ENCODE data around the gene GNA12. TPM values are rescaled to one million over a fixed set of nuclear protein-coding genes. Genes with fewer than 3 reads are reported as not detected.

Gene GNA12
- polyA plus RNA-seq, 4 donors, result 3.4 to 27.2 (median 14.5) TPM

DNA sequence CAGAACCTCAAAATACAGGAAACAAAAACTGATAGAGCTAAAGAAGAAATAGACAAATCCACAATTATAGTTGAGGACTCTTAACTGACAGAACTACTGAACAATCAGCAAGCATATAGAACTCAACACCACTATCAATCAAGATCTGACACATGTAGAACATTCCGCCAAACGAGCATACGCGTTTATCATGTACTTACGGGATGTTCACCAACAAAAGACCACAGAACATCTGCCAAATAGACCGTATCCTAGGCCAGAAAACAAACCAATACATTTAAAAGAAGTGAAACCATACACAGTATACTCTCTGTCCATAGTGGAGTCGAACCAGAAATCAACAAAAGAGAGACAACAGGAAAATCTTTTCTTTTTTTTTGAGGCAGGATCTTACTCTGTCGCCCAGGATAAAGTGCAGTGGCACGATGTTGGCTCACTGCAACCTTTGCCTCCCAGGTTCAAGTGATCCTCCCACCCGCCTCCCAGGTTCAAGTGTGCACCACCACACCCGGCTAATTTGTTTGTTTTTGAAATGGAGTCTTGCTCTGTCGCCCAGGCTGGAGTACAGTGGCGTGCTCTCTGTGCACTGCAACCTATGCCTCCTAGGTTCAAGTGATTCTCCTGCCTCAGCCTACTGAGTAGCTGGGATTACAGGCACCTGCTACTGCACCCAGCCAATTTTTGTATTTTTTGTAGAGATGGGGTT is 5.1 kb downstream of the GNA12 start:
- peaks cover 2 to 9% (median 4%) of the 10 kb centered on the region in 3 donors for H3K4me1 ChIP-seq (ENCODE audit: control insufficient read depth in 3 of 3, insufficient read depth in 2 of 3, low read depth in 1 of 3, low read length in 2 of 3)
- whole genome bisulfite sequencing, 3 donors, result 72 to 78% (median 73%) methylated on average over 13 of the region's 13 CpGs
- peaks cover 0 to 42% (median 3%) of the 10 kb centered on the region in 3 donors for H3K36me3 ChIP-seq (ENCODE audit: control insufficient read depth in 3 of 3, insufficient read depth in 2 of 3, low read depth in 1 of 3, low read length in 3 of 3)
- FAIRE-seq (no peak), DNase-seq (no peak)
- H3K27me3 ChIP-seq (ENCODE audit: control insufficient read depth in 3 of 3, insufficient read depth in 3 of 3, low read length in 3 of 3), result no peaks in the 10 kb centered on the region
- no peak overlapping the region for H3K4me3 ChIP-seq (ENCODE audit: low read depth in 1 of 3, low read length in 3 of 3)
- H3K27ac ChIP-seq (ENCODE audit: low read depth in 1 of 3, low read length in 2 of 3), result no peak overlapping the region
- H3K9me3 ChIP-seq (ENCODE audit: control insufficient read depth in 2 of 2, insufficient read depth in 1 of 2, low read depth in 1 of 2, low read length in 1 of 2), result no peaks in the 10 kb centered on the region

DNA sequence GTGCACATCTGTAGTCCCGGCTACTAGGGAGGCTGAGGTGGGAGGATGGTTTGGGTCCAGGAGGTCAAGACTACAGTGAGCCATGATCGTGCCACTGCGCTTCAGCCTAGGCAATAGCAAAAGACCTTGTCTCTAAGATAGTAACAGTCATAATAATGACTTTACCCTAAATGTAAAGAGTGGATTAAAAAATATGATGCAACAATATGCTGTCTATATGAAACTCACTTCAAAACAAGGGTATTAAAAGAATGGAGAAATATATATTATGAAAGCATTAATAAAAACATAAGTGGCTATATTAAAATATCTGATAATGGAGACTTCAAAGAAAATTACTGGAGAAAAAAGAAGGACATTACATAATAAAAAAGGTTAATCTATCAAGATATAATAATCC is 5.7 kb downstream of the GNA12 start:
- H3K27me3 ChIP-seq (ENCODE audit: control insufficient read depth in 3 of 3, insufficient read depth in 3 of 3, low read length in 3 of 3), result no peaks in the 10 kb centered on the region
- H3K27ac ChIP-seq (ENCODE audit: low read depth in 1 of 3, low read length in 2 of 3), result no peak overlapping the region
- no peak overlapping the region for H3K4me3 ChIP-seq (ENCODE audit: low read depth in 1 of 3, low read length in 3 of 3)
- peaks cover 0 to 42% (median 3%) of the 10 kb centered on the region in 3 donors for H3K36me3 ChIP-seq (ENCODE audit: control insufficient read depth in 3 of 3, insufficient read depth in 2 of 3, low read depth in 1 of 3, low read length in 3 of 3)
- peaks cover 2 to 8% (median 4%) of the 10 kb centered on the region in 3 donors for H3K4me1 ChIP-seq (ENCODE audit: control insufficient read depth in 3 of 3, insufficient read depth in 2 of 3, low read depth in 1 of 3, low read length in 2 of 3)
- WGBS, 3 donors, result 78 to 95% (median 94%) methylated on average over 3 of the region's 3 CpGs
- H3K9me3 ChIP-seq (ENCODE audit: control insufficient read depth in 2 of 2, insufficient read depth in 1 of 2, low read depth in 1 of 2, low read length in 1 of 2), result no peaks in the 10 kb centered on the region
- FAIRE-seq (no peak), DNase-seq (no peak)

DNA sequence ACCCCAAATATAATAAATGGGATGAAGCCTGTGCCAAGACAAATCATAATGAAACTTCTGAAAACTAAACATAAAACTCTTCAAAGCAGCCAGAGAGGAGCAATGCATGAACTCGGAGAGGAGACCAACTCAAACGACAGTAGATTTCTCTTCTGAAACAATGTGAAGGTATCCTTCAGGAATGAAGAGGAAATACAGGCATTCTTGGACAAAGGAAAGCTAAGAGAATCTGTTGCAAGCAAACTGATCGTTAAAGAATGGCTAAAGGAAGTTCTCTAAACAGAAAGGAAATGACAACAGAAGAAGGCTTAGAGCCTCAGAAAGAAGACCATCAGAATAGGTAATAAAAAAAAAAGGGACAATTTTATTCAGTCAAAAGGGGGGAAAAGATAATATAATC is 6.6 kb downstream of the GNA12 start:
- no peak for FAIRE-seq
- no peak overlapping the region for H3K27ac ChIP-seq (ENCODE audit: low read depth in 1 of 3, low read length in 2 of 3)

DNA sequence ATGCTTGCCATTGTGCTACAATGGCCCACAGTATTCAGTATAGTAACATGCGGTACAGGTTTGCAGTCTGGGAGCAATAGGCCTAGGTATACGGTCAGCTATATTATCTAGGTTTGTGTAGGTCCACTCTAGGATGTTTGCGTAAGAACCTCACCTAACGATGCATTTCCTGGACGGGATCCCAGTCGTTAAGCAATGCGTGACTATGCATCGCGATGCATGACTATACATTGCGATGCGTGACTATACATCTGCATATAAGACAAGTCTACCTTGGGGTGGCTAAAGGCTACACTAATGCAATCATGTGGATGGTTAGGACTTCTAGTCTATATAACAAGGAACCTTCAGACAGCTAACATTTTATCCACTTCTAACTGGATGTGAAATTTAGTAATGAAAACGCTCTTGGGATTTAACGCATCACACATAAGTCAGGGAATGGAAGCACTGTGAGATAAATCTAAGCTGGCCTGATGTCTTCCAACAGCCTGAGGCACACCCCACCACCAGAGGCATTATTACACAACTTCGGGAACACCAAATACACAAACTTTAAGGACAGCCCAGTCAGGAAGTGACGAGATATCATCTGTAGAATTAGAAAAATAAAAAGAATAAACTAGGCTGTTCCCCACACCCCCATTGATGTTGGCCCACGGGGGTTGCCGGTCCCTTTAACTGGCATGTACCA is 9.2 kb downstream of the GNA12 start:
- 90 to 92% (median 91%) methylated on average over 17 of the region's 17 CpGs for WGBS, 3 donors
- FAIRE-seq, result no peak
- H3K27ac ChIP-seq (ENCODE audit: low read depth in 1 of 3, low read length in 2 of 3), result peak overlapping the region in 1 of 3 donors; percentile 19

More for the DNA sequence above, 6.6 kb downstream of the GNA12 start:
- no peak for DNase-seq
- Histone ChIP-seq H3K4me1 (ENCODE audit: control insufficient read depth in 3 of 3, insufficient read depth in 2 of 3, low read depth in 1 of 3, low read length in 2 of 3) (peaks cover 0 to 6% (median 0%) of the 10 kb centered on the region in 3 donors), H3K27me3 (ENCODE audit: control insufficient read depth in 3 of 3, insufficient read depth in 3 of 3, low read length in 3 of 3) (no peaks in the 10 kb centered on the region), H3K36me3 (ENCODE audit: control insufficient read depth in 3 of 3, insufficient read depth in 2 of 3, low read depth in 1 of 3, low read length in 3 of 3) (peaks cover 0 to 38% (median 3%) of the 10 kb centered on the region in 3 donors), H3K4me3 (ENCODE audit: low read depth in 1 of 3, low read length in 3 of 3) (no peak overlapping the region), H3K9me3 (ENCODE audit: control insufficient read depth in 2 of 2, insufficient read depth in 1 of 2, low read depth in 1 of 2, low read length in 1 of 2) (no peaks in the 10 kb centered on the region)
- 35 to 72% (median 53%) methylated on average over 3 of the region's 3 CpGs for WGBS, 3 donors

DNA sequence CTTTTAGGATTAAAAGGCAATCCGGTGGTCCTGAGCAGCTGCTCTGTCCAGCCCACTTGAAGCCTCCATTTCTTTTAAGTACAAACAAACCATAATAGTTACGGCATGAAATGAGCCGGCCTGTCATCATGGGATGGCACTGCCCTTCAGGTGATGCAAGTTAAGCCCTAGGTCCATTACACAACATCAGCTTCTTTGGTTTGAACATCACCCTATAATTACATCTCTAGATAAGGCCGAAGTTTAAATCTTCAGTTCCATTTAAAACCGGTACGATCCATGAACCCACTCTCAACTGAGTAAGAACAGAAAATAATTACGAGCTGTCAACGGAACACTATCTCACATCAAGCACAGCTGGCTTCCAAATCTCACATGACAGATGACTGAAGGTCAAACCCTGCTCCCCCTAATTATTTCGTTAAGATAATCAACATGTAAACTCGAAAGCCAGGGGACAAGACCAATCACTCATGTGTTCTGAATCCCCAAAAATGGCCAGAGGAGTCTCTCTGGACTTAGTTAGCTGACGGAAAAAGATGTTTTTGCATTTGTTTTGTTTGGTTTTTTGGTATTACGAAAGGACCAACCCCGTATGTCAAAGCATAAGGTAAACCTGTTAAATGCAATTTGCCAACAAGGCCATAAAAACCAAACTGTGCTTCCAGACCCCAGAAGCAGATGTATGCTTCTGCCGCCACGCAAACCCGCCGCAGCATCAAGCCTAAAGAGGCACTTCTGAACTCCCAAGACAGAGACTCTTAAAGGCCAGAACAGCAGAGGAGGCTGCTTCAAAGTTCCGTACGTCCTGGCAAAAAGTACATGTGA is 10.8 kb downstream of the GNA12 start:
- H3K36me3 ChIP-seq (ENCODE audit: control insufficient read depth in 3 of 3, insufficient read depth in 2 of 3, low read depth in 1 of 3, low read length in 3 of 3), result peaks cover 0 to 33% (median 5%) of the 10 kb centered on the region in 3 donors
- peaks cover 0 to 11% (median 0%) of the 10 kb centered on the region in 3 donors for H3K4me1 ChIP-seq (ENCODE audit: control insufficient read depth in 3 of 3, insufficient read depth in 2 of 3, low read depth in 1 of 3, low read length in 2 of 3)
- H3K9me3 ChIP-seq (ENCODE audit: control insufficient read depth in 2 of 2, insufficient read depth in 1 of 2, low read depth in 1 of 2, low read length in 1 of 2), result no peaks in the 10 kb centered on the region
- no peak overlapping the region for H3K4me3 ChIP-seq (ENCODE audit: low read depth in 1 of 3, low read length in 3 of 3)
- H3K27me3 ChIP-seq (ENCODE audit: control insufficient read depth in 3 of 3, insufficient read depth in 3 of 3, low read length in 3 of 3), result no peaks in the 10 kb centered on the region
- no peak overlapping the region for H3K27ac ChIP-seq (ENCODE audit: low read depth in 1 of 3, low read length in 2 of 3)
- FAIRE-seq (no peak), DNase-seq (peak in 1 of 2 donors; percentile 44)
- 59 to 81% (median 65%) methylated on average over 19 of the region's 19 CpGs for whole genome bisulfite sequencing, 3 donors

More for the DNA sequence above, 9.2 kb downstream of the GNA12 start:
- peaks cover 0 to 11% (median 0%) of the 10 kb centered on the region in 3 donors for H3K4me1 ChIP-seq (ENCODE audit: control insufficient read depth in 3 of 3, insufficient read depth in 2 of 3, low read depth in 1 of 3, low read length in 2 of 3)
- no peak for DNase-seq
- no peak overlapping the region for H3K4me3 ChIP-seq (ENCODE audit: low read depth in 1 of 3, low read length in 3 of 3)
- no peaks in the 10 kb centered on the region for H3K9me3 ChIP-seq (ENCODE audit: control insufficient read depth in 2 of 2, insufficient read depth in 1 of 2, low read depth in 1 of 2, low read length in 1 of 2)
- no peaks in the 10 kb centered on the region for H3K27me3 ChIP-seq (ENCODE audit: control insufficient read depth in 3 of 3, insufficient read depth in 3 of 3, low read length in 3 of 3)
- peaks cover 0 to 31% (median 5%) of the 10 kb centered on the region in 3 donors for H3K36me3 ChIP-seq (ENCODE audit: control insufficient read depth in 3 of 3, insufficient read depth in 2 of 3, low read depth in 1 of 3, low read length in 3 of 3)

DNA sequence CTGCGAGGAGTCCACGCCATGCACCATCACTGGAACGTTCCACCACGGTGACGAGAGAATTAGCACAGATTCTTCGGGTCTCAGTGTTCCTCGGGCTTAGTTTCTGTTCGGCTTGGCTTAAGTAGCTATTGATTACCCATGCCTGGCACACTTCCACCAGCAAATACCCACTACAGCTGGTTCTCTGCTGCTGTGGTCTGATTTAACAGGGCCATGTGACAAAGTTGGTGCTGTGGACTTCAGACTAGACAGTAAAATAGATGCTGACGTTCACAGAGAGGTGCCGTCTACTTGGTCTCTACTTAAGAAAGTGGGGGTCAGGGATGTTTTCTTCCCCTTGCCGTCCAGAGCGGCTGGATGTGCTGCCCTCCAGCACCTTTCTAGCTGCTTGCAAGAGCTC is 11.6 kb downstream of the GNA12 start:
- peak overlapping the region in 1 of 3 donors; percentile 14 for H3K27ac ChIP-seq (ENCODE audit: low read depth in 1 of 3, low read length in 2 of 3)
- no peak overlapping the region for H3K4me3 ChIP-seq (ENCODE audit: low read depth in 1 of 3, low read length in 3 of 3)
- H3K4me1 ChIP-seq (ENCODE audit: control insufficient read depth in 3 of 3, insufficient read depth in 2 of 3, low read depth in 1 of 3, low read length in 2 of 3), result peaks cover 0 to 11% (median 0%) of the 10 kb centered on the region in 3 donors
- WGBS, 3 donors, result 30 to 69% (median 48%) methylated on average over 12 of the region's 12 CpGs
- no peaks in the 10 kb centered on the region for H3K27me3 ChIP-seq (ENCODE audit: control insufficient read depth in 3 of 3, insufficient read depth in 3 of 3, low read length in 3 of 3)
- DNase-seq (peak; percentile 66 to 77), FAIRE-seq (no peak)
- no peaks in the 10 kb centered on the region for H3K9me3 ChIP-seq (ENCODE audit: control insufficient read depth in 2 of 2, insufficient read depth in 1 of 2, low read depth in 1 of 2, low read length in 1 of 2)
- peaks cover 0 to 34% (median 5%) of the 10 kb centered on the region in 3 donors for H3K36me3 ChIP-seq (ENCODE audit: control insufficient read depth in 3 of 3, insufficient read depth in 2 of 3, low read depth in 1 of 3, low read length in 3 of 3)

DNA sequence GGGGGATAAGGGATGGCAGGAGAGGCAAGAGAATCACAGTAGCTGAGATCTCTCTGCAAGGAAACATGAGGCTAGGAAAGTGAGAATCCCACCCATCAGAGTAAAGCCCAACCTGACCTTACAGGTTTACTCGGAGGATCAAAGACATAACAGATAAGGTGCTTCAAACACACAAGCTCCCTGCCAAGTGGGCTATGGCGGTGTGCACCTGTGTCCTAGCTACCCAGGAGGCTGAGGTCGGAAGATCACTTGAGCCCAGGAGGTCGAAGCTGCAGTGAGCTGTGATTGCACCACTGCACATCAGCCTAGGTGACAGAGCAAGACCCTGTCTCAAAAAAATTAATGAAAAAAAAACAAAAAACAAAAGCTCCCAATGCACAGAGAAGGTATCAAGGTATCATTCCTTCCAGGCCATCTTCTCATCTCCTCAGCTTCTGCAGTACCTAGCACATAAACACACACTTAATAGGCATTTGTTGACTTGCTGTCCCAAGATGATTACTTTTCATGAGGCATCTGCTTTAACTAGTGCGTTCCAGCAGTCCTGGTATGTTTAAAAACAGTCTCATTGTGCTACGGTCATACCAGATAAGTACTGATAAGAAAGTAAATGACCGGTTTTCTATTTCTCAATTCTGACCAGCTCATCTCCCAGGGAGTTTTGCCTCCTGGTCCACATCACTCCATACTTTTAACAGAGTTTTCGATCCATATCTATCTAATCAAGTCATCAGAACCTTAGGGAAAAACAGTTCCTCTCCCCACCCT is 13.3 kb downstream of the GNA12 start:
- H3K27me3 ChIP-seq (ENCODE audit: control insufficient read depth in 3 of 3, insufficient read depth in 3 of 3, low read length in 3 of 3), result no peaks in the 10 kb centered on the region
- H3K4me3 ChIP-seq (ENCODE audit: low read depth in 1 of 3, low read length in 3 of 3), result no peak overlapping the region
- H3K9me3 ChIP-seq (ENCODE audit: control insufficient read depth in 2 of 2, insufficient read depth in 1 of 2, low read depth in 1 of 2, low read length in 1 of 2), result no peaks in the 10 kb centered on the region
- DNase-seq (no peak), FAIRE-seq (no peak)
- WGBS, 3 donors, result 36 to 63% (median 47%) methylated on average over 8 of the region's 8 CpGs
- H3K36me3 ChIP-seq (ENCODE audit: control insufficient read depth in 3 of 3, insufficient read depth in 2 of 3, low read depth in 1 of 3, low read length in 3 of 3), result peaks cover 0 to 27% (median 2%) of the 10 kb centered on the region in 3 donors
- peaks cover 0 to 11% (median 0%) of the 10 kb centered on the region in 3 donors for H3K4me1 ChIP-seq (ENCODE audit: control insufficient read depth in 3 of 3, insufficient read depth in 2 of 3, low read depth in 1 of 3, low read length in 2 of 3)
- H3K27ac ChIP-seq (ENCODE audit: low read depth in 1 of 3, low read length in 2 of 3), result no peak overlapping the region
